GM18867 (cell line): ENCODE data around the gene CCR5.
"Not testable (repeated sequence)": the region's sequence is repeated elsewhere in the genome, so short reads cannot be mapped to it uniquely, and the experiment has no call there.

ENCODE experiments used
- ATAC-seq: cut with Tn5 transposase; IDR thresholded peaks from one replicate; pipeline ENCODE4 v1.9.1; 2021; ENCODE audit warnings: mild to moderate bottlenecking, moderate library complexity; ENCODE audit not compliant: unreplicated experiment

CCR5 gene

DNA sequence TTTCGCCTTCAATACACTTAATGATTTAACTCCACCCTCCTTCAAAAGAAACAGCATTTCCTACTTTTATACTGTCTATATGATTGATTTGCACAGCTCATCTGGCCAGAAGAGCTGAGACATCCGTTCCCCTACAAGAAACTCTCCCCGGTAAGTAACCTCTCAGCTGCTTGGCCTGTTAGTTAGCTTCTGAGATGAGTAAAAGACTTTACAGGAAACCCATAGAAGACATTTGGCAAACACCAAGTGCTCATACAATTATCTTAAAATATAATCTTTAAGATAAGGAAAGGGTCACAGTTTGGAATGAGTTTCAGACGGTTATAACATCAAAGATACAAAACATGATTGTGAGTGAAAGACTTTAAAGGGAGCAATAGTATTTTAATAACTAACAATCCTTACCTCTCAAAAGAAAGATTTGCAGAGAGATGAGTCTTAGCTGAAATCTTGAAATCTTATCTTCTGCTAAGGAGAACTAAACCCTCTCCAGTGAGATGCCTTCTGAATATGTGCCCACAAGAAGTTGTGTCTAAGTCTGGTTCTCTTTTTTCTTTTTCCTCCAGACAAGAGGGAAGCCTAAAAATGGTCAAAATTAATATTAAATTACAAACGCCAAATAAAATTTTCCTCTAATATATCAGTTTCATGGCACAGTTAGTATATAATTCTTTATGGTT, at the start of gene CCR5:
TSS of gene CCR5 (plus strand) at position 108 of the 680 bp plus-strand sequence. CDS start 1,957 bp downstream, outside the sequence.
- no peak for ATAC-seq

DNA sequence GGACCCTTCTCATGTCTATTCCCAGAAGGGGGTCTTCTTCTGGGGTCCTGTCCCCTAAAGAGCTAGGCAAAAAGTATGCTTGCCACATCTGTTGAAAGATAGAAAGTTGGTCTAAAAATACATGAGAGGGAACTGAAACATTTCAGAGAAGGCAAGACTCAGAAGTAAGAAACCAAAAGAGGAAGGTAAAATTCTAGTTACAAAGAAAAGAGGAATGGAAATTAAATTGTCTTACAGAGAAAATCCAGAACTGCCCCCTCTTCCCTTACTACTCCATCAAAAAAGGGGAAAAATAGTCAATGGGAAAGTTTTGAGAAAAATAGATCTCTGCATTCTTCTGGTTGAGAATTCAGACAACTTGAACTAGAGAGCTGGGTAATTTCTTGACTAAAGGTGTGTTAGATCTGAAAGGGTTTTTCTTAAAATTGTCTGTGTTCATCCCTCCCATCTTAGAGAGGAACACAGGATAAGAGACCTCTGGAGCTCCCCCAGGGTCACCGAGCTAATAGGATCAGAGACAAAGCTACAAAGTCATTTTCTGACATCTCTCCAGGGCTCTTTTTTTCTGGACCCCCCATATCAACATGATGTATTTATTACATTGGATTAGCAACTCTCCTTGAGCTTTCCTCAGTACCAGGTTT, 49.2 kb upstream of the CCR5 start:
- peak; percentile 68 for ATAC-seq

DNA sequence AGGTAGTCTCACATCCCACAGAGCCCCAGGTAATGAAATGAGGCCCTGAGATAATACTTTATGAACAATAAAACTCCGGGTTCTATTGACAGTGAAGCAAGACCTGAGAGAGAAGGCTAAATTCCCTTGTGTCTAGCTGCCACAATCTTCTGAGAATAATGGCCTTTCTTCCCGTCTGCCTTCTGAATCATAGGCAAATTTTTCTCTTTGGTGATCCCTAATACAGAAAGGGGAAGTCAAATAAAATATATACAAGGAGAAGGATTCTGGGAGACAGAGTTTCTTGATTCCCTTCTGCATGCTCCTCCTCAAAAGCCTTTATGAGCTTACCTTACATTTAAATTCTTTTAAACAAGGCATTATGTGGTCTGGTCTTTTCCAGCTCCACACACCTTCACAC, 46.7 kb upstream of the CCR5 start:
- ATAC-seq, result no peak

DNA sequence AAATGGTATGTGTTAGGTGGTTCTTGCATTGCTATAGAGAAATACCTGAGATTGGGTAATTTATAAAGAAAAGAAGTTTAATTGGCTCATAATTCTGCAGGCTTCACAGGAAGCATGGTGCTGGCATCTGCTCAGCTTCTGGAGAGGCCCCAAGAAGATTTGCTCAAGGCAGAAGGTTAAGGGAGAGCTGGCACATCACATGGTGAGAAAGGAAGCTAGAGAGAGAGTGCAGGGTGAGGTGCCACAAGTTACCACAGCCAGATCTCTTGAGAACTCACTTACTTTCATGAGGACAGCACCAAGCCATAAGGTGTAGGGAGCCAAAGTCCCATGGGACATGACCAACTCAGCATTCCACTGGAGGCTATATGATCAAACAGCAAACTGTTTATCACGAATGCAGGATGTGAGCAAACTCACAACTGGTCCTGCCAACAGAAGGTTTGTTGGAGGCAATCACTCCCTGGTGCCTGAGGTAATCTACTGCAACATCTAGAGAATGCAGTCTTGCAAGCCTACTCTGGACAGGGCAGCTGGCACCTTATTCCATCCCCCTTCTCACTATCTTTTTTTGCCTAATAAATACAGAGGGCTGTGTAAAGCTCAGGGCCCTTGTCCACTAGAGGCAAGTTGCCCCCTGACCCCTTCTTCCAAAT, 45.0 kb upstream of the CCR5 start:
- no peak for ATAC-seq

DNA sequence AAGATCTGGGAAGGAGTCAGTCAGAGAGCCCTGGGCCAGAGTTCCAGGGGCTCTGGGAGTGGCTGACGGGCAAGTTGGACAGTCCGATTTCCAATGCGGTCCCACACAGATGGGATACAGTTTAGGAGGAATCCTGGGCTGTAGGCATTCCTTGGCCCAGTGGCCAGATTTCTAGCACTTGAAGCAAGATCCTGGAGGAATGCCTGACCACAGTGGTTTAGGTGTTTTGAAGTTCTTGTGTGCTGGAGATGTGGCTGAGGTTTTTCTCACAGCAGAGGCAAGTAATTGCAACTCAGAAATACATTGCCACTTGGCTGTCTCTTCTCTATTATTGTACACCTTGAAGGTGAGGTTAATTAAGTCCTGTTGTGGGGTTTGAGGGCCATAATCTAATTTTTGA, 40.1 kb upstream of the CCR5 start:
- ATAC-seq, result not testable (repeated sequence)

DNA sequence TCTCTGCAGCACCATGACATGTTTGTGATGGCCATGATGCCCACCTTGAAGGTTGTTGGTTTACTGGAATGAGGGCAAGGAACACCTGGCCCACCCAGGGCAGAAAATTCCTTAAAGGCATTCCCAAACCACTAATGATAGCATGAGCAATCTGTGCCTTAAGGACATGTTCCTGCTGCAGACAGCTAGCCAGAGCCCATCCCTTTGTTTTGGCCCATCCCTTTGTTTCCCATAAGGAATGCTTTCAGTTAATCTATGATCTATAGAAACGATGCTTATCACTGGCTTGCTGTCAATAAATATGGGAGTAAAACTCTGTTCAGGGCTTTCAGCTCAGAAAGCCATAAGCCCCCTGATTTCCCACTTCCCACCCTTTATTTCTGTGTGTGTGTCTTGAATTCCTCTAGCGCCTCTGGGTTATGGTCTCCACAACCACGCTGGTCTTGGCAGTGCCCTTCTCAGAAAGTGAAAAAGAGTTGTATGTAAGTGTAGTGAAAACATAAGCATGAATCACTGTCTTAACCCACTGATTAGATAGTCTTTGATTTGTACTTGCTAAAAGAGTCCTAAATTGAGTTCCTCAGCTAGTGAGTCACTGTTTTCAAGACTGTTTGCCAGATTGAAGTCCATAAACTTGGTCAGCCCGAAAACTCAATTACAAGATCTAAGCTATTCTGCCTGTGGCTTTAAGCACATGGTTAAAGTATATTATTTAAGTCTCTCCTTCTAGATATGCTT, 35.8 kb upstream of the CCR5 start:
- no peak for ATAC-seq

DNA sequence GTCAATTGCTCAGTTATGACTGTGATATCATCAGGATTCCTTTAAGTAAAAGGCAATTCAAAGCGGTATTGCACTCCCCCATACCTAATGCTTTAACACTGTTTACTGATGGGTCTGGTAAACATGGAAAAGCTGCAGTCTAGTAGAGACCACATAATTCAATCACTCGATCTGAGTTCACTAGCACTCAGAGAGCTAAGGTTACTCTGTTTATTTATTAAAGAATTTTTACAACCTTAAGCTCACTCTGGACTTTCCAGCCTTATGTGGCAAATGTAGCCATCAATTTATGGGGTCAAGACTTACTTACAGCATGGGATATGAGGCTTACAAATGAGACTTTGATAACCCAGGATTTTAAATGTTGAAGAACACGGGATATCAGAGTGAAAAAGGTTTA, 35.2 kb upstream of the CCR5 start:
- no peak for ATAC-seq

DNA sequence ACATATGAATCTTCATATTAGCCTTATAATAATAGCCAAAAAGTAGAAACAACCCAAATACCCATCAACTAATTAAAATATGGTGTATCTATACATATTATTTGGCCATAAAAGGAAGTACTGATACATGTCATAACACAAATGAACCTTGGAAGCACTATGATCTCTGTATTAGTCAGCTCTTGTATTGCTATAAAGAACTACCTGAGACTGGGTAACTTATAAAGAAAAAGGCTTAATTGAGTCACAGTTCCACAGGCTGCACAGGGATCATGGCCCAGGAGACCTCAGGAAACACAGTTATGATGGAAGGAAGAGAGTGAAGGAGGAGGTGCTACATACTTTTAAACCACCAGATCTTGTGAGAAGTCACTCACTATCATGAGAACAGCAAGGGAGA, 32.8 kb upstream of the CCR5 start:
- no peak for ATAC-seq

DNA sequence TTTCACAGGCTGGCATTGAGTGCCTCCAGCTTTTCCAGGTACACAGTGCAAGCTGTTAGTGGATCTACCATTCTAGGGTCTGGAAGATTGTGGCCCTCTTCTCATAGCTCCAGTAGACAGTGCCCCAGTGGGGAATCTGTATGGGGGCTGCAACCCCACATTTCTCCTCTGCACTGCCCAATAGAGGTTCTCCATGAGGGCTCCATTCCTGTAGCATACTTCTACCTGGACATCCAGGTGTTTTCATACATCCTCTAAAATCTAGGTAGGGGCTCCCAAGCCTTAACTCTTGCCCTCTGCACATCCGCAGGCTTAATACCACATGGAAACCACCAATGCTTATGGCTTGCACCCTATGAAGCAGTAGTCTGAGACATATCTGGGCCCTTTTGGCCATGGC, 31.9 kb upstream of the CCR5 start:
- no peak for ATAC-seq

DNA sequence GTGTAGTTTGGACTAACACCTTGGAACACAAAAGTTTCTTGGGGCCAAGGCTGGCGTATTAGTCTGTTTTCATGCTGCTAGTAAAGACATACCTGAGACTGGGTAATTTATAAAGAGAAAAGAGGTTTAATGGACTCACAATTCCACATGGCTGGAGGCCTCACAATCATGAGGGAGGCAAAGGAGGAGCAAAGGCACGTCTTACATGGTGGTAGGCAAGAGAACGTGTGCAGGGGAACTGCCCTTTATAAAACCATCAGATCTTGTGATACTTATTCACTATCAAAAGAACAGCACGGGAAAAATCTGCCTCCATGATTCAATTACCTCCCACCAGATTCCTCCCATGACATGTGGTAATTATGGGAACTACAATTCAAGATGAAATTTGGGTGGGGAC, 26.3 kb upstream of the CCR5 start:
- ATAC-seq, result no peak

DNA sequence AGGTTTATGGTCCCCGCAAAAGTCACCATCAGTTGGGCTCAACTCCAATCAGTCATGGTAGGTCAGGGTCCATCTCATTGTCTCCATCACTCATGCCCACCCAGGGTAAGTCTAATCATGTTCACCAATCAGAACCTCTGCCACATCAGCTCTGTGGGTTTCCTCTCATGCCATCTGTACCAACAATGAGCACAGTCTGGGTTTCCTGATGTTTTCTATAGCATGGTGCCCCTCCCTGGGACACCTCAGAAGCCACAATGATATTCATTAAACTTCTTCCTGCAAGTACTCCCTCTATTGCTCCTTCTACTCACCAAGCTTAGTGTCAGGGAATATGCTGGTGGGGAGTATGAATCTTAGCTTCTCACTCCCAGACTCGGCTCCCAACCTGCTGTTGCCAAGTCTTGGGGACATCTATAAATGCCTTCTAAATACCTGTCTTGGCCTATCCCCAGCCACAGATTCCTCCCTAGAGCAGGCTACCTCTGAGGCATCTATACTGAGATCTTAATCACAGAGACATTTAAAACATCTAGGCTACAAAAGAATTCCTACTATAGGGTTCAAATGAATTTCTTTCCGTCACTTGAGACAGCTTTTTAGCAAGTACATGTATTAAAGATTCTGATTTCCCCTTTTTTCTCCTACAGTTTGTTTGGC, 21.8 kb upstream of the CCR5 start:
- ATAC-seq, result no peak

DNA sequence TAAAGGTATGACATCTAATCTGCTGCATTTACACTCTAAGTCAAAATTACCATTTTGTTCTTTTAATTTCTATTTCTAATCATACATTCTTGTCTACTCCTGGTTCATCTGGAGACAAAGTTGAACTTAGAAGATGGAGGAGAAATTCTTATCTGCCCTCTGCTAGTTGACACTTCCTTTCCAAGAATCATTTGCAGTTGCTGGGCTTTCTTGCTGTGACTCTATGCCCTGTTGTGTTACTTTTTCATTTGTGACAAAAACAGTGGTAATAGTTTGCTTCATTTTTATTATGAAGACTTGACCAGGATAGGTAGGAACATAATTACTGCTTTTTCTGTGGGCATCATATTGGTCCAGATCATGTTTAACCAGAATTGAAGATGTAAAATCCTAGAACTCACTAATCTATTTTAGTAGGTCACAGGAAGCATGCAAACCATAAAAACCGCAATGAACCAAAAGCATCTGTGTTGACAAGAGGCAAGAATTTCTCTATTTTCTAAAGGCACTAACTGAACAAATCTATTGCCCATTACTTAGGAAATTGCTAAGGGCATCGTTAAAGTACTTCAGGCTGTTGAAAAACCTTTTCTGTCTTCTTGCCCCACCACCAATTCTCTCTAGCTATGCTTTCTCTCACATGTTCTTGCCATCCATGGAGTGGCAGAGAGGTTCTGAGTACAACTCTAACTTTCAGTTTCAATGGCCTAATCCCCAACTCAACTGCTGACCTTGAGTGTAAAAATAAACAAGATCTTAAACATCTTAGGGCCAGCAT, 21.1 kb upstream of the CCR5 start:
- ATAC-seq, result no peak

DNA sequence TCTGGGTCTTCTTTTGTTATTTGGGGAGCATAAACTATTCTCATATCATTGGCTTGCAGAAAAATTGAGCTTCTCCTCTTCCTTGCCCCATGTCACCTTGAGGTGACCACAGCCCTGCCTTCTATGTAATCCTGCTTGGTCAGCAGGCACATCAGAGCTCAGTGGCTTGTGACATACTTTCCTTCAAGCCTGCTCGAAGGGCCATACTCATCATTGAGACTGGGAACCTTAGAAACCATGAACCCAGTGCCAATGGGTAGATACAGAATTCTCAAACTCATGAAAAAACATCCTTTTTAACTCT, 20.5 kb upstream of the CCR5 start:
- ATAC-seq, result no peak

DNA sequence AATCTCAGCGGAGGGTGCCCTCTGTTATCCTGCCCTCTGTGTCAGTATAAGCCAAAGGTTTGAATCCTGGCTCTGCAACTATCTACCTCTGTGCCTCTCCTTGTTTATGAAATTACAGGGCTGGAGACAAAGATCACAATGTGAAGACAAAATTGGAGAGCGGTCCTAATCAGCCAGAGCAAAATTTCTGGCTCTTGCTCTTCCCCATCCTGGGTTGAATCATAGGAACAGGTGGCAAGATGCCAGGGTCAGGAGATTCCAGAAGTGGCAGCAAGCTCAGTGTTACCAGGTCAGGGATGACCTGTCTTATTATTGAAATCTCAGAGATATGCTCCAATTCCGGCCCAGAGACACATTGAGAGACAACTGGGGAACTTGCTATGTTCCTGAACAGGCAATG, 19.1 kb upstream of the CCR5 start:
- no peak for ATAC-seq

DNA sequence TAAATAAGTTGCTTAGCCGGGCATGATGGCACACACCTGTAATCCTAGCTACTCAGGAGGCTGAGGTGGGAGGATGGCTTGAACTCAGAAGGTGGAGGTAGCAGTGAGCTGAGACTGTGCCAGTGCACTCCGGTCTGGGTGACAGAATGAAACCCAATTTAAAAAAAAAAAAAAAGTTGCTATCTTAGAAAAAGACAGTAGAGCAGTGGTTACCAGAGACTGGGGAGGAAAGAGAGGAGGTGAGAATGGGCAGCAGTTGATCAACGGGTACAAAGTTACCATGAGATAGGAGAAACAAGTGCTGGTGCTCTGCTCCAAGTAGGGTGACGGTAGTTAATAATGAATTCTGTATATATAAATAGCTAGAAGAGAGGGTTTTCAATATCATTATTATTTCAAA, 17.7 kb upstream of the CCR5 start:
- no peak for ATAC-seq

DNA sequence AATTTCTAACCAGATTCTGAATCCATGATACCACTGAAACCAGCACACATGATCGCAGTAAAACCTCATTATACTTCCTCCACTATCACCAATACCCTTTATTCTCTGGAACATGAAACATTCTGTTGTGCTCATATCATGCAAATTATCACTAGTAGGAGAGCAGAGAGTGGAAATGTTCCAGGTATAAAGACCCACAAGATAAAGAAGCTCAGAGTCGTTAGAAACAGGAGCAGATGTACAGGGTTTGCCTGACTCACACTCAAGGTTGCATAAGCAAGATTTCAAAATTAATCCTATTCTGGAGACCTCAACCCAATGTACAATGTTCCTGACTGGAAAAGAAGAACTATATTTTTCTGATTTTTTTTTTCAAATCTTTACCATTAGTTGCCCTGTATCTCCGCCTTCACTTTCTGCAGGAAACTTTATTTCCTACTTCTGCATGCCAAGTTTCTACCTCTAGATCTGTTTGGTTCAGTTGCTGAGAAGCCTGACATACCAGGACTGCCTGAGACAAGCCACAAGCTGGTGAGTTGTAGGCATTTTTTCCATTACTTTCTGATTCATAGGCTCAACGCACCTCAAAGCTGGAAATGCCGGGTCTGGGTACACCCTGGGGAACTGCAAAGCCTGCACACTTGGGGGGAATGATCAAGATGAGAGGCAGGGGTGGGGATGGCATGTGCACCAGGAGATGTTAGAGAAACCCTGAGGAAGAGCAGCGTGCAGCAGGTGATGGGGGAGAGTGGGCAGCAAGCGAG, 16.9 kb upstream of the CCR5 start, which contains the start of gene CCR2:
TSS of gene CCR2 (plus strand) at position 465 of the 764 bp plus-strand sequence. CDS start 3,417 bp downstream, outside the sequence.
- ATAC-seq, result no peak

DNA sequence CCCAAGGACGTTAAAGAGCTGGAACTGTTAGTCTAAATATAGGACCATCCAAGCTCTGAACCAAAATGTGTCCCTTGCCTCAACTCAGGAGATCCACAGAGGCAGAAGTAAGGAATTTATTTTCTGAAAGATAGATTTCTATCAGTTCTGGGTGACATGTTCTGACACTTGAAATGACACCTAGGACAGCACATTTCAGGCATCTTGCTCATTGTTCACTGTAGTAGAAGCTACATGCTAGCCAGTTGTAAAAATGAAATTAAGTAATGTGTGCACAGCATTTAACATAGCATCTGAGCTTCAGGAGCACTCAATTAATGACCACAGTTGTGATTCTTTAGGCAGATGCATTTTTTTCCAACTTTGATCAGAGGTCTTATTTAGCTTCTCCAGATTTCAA, 16.3 kb upstream of the CCR5 start:
- no peak for ATAC-seq

DNA sequence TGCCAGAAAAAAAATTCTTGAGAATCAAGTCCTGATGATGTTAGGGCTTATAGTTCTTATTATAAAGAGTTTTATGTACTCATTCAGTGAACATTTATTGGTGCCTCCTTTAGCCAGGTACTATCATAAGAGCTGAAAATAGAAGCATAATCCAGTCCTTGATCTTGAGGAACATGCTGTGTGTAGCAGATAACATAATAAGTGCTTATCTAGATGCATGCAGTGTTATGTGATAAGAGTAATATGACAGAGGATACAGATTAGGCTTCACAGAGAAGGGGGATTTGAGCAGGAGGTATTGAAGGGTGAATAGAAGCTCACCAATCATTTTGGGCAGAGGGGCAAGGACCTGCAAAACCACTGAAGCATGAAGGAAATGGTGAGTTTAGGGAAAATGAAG, 15.8 kb upstream of the CCR5 start:
- ATAC-seq, result no peak

DNA sequence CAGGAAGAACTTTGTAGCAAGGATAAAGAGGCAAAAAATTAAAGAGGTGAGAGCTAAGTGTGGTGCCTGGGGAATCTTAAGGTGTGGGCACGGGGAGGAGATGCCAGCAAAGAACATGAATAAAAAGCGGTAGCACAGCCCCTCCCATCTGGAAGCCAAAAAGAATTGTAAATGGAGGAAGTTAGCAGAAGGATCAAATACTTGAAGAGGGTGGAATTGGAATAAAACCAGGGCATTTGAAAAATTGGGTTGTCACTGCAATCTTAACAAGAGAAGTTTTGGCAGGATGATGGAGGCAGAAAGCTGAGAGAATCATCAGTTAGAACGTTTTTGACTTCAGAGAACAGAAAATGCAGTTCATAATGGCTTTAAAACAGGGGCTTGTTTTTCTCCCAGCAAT, 14.5 kb upstream of the CCR5 start:
- no peak for ATAC-seq

DNA sequence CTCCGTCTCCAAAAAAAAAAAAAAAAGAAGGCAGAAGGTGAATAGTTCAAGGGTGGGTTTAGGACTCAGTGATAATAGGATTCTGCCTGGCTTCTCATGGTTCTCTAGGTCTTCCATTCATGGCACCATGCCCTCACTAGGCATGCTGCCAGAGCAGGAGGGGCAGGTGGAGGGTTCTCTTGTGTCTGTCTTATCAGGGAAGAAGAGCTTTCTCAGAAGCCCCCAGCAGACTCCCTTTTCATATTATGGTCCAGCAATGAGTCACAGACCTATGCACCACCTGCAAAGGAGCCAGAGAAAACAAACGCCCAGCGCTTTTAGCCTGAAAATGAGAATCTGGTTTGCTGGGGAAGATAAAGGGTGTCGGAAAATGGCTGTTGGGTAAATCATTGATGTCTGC, 13.8 kb upstream of the CCR5 start:
- ATAC-seq, result no peak
